HepG2 (cell line): ENCODE results near the gene PDIA6. TPM values are rescaled to one million over a fixed set of nuclear protein-coding genes. Genes with fewer than 3 reads are reported as not detected.

Experiments
- ATAC-seq: fragments of 200-7000 bp; cut with Tn5 transposase; 3 replicates; pipeline ENCODE4 v1.9.1; 2020; ENCODE audit warnings: mild to moderate bottlenecking, moderate library complexity
- BruUV-seq: library from RNA; stranded (reverse); fragments of 400-500 nt; replicated peaks from 2 replicates; lab custom pipeline; 2021; lab: Mats Ljungman, UMichigan
- CTCF ChIA-PET: fragments of 300-600 bp; formaldehyde crosslinking; extraction: SDS; loops from one replicate; lab custom pipeline; 2021; ENCODE audit warnings: low total read pairs, inconsistent platforms, low intra/inter-chr PET ratio; lab: Yijun Ruan, JAX
- POLR2A ChIA-PET: fragments of 350-600 bp; sonication (Branson Sonifier 250); formaldehyde crosslinking; loops from one replicate; lab custom pipeline; 2020; ENCODE audit warnings: antibody characterized with exemption, inconsistent platforms; lab: Yijun Ruan, JAX
- DNase-seq: peaks from one replicate; pipeline ENCODE4 v3.0.0-alpha.2; 2015; ENCODE audit warnings: low spot score
- FAIRE-seq: peaks from 3 replicates; lab custom pipeline; 2011; peaks lifted over from hg19 to GRCh38; lab: Jason Lieb, UNC
- H2AFZ ChIP-seq: one replicate; pipeline ENCODE4 v1.6.1; 2011; ENCODE audit warnings: low read length, inconsistent platforms
- H3K27ac ChIP-seq: fragments of 300-600 bp; 3 replicates; pipeline ENCODE4 v1.8.0; 2011; ENCODE audit warnings: mixed run types, mild to moderate bottlenecking, mixed read lengths, low read length, inconsistent platforms; ENCODE audit not compliant: insufficient read depth; ENCODE audit errors: extremely low read length
- H3K27me3 ChIP-seq, 2 experiments: fragments of 200-600 bp in 1 of 2; 2 replicates in 1 of 2; 3 replicates in 1 of 2; pipeline versions ENCODE4 v1.6.0 to v1.8.0; 2011; ENCODE audit warnings: low read length in 2 of 2, mild to moderate bottlenecking in 2 of 2, moderate library complexity in 2 of 2, inconsistent platforms in 1 of 2; ENCODE audit not compliant: insufficient read depth in 2 of 2, control insufficient read depth in 1 of 2
- H3K36me3 ChIP-seq, 2 experiments: fragments of 200-600 bp in 1 of 2; replicated peaks in 1 of 2; 2 replicates in 1 of 2; 3 replicates in 1 of 2; pipeline versions ENCODE4 v1.5.1 to v1.8.0; 2011; ENCODE audit warnings: low read length in 2 of 2, inconsistent platforms in 1 of 2; ENCODE audit not compliant: insufficient read depth in 2 of 2, control insufficient read depth in 1 of 2
- H3K4me1 ChIP-seq: 2 replicates; pipeline ENCODE4 v1.5.1; 2012; ENCODE audit warnings: low read length, inconsistent platforms; ENCODE audit not compliant: insufficient read depth
- H3K4me2 ChIP-seq: 2 replicates; pipeline ENCODE4 v1.6.0; 2011; ENCODE audit warnings: low read depth, low read length, inconsistent platforms
- H3K4me3 ChIP-seq, 3 experiments: fragments of 200-600 bp in 1 of 3; sonication (generic), shearing (Covaris generic) in 1 of 3; replicated peaks in 1 of 3; 2 replicates each; pipeline ENCODE4 v1.5.1; 2011 to 2016; ENCODE audit warnings: low read length in 3 of 3, inconsistent platforms in 2 of 3, low read depth in 2 of 3, mild to moderate bottlenecking in 2 of 3, control low read depth in 1 of 3, mixed read lengths in 1 of 3; ENCODE audit not compliant: insufficient read depth in 1 of 3
- H3K79me2 ChIP-seq: one replicate; pipeline ENCODE4 v1.6.1; 2011; ENCODE audit warnings: low read length, inconsistent platforms; ENCODE audit not compliant: insufficient read depth
- H3K9ac ChIP-seq: 2 replicates; pipeline ENCODE4 v1.6.0; 2011; ENCODE audit warnings: mild to moderate bottlenecking, low read depth, low read length, inconsistent platforms; ENCODE audit not compliant: insufficient read depth
- H3K9me3 ChIP-seq: 2 replicates; pipeline ENCODE4 v1.5.1; 2012; ENCODE audit warnings: mild to moderate bottlenecking, low read length
- H4K20me1 ChIP-seq: 2 replicates; pipeline ENCODE4 v1.6.0; 2011; ENCODE audit warnings: inconsistent platforms, mild to moderate bottlenecking, low read length, moderate library complexity; ENCODE audit not compliant: insufficient read depth
- ADNP ChIP-seq: sonication (generic); formaldehyde crosslinking; IDR thresholded peaks from 2 replicates; pipeline ENCODE4 v1.4.0; 2020; ENCODE audit warnings: missing genetic modification reagents
- CBFB ChIP-seq: sonication (generic); formaldehyde crosslinking; IDR thresholded peaks from 2 replicates; pipeline ENCODE4 v1.4.0; 2020; ENCODE audit warnings: missing genetic modification reagents
- DPF2 ChIP-seq: sonication (generic); formaldehyde crosslinking; IDR thresholded peaks from 2 replicates; pipeline ENCODE4 v1.4.0; 2020; ENCODE audit warnings: mild to moderate bottlenecking, low read depth, missing genetic modification reagents, borderline replicate concordance
- GABPA ChIP-seq, 2 experiments: IDR thresholded peaks; 2 replicates each; pipeline ENCODE4 v1.6.1; 2011 to 2016; ENCODE audit warnings: low read depth in 2 of 2, low read length in 1 of 2, missing biosample characterization in 1 of 2, missing genetic modification characterization in 1 of 2
- IKZF4 ChIP-seq: sonication (generic); formaldehyde crosslinking; IDR thresholded peaks from 2 replicates; pipeline ENCODE4 v1.5.1; 2020; ENCODE audit warnings: borderline replicate concordance, mild to moderate bottlenecking, low read depth, missing genetic modification reagents; ENCODE audit errors: not compliant biosample characterization
- MYC ChIP-seq: sonication (generic); formaldehyde crosslinking; IDR thresholded peaks from 2 replicates; pipeline ENCODE4 v1.9.0; 2021; ENCODE audit warnings: missing genetic modification reagents, borderline replicate concordance
- POLR2AphosphoS2 ChIP-seq: IDR thresholded peaks from 2 replicates; pipeline ENCODE4 v1.6.1; 2011; ENCODE audit warnings: low read depth, low read length, improper control_type of control experiment
- PTBP1 ChIP-seq: fragments of 200-400 bp; formaldehyde crosslinking; IDR thresholded peaks from 2 replicates; pipeline ENCODE4 v1.6.1; 2018; ENCODE audit warnings: low read length, low read depth; ENCODE audit not compliant: poor library complexity, severe bottlenecking
- SP1 ChIP-seq, 2 experiments: fragments of 450-650 bp in 1 of 2; sonication (generic) in 1 of 2; formaldehyde crosslinking in 1 of 2; IDR thresholded peaks; 2 replicates each; pipeline versions ENCODE4 v1.4.0 to v1.6.1; 2016 to 2020; ENCODE audit warnings: missing genetic modification reagents in 1 of 2
- SRF ChIP-seq: IDR thresholded peaks from 2 replicates; pipeline ENCODE4 v1.6.1; 2011; ENCODE audit warnings: mild to moderate bottlenecking, low read depth, low read length, moderate library complexity
- YY1 ChIP-seq: IDR thresholded peaks from 2 replicates; pipeline ENCODE4 v1.6.1; 2011; ENCODE audit warnings: low read length, low read depth, moderate library complexity, mild to moderate bottlenecking; ENCODE audit not compliant: insufficient read depth, insufficient replicate concordance
- ZBTB42 ChIP-seq: sonication (generic); formaldehyde crosslinking; IDR thresholded peaks from 2 replicates; pipeline ENCODE4 v1.5.0; 2020; ENCODE audit warnings: mild to moderate bottlenecking, missing genetic modification reagents
- ZNF850 ChIP-seq: sonication (generic); formaldehyde crosslinking; conservative IDR thresholded peaks from 2 replicates; pipeline ENCODE4 v1.9.0; 2021; ENCODE audit warnings: mild to moderate bottlenecking, missing genetic modification reagents
- WGBS: methylation state at CpG from one replicate; pipeline ENCODE4 v1.1.6; 2017; ENCODE audit warnings: low lambda C conversion rate; 5-methylcytosine and 5-hydroxymethylcytosine counted together
- in situ Hi-C: cut with HindIII; loops from 2 replicates; pipeline ENCODE4 v1.10.0; 2017; ENCODE audit warnings: low pct_unique_long_range_greater_than_20kb; ENCODE audit not compliant: extremely low pct_ligation_motif_present
- intact Hi-C: fragments of 100-400 bp; cut with micrococcal nuclease; formaldehyde crosslinking; loops from one replicate; pipeline ENCODE4 v1.10.0; 2022; ENCODE audit not compliant: unreplicated experiment
- polyA plus RNA-seq, 8 experiments: library from polyadenylated mRNA; depleted of rRNA in 3 of 8; stranded (reverse) in 7 of 8; unstranded in 1 of 8; fragments of >200 nt; fragmentation: Illumina TruSeq in 4 of 8; extraction: Trizol in 4 of 8; gene quantifications; 2 replicates each; pipeline versions ENCODE4 v1.2.1 to v1.2.3, GENCODE V29; 2011 to 2016; ENCODE audit warnings: low read depth in 4 of 8, missing spikeins in 1 of 8, mixed read lengths in 1 of 8; ENCODE audit not compliant: insufficient read depth in 1 of 8
- total RNA-seq, 5 experiments: library from RNA; depleted of rRNA; stranded (reverse); fragments of >200 nt; fragmentation: Illumina TruSeq; extraction: Trizol; gene quantifications; 2 replicates each; pipeline ENCODE4 v1.2.3, GENCODE V29; 2016; ENCODE audit warnings: low read depth in 1 of 5
- TF ChIP-seq, protein P1 (sequence below): sonication (generic); formaldehyde crosslinking; IDR thresholded peaks from 2 replicates; pipeline ENCODE4 v1.4.0; 2020; ENCODE audit warnings: missing genetic modification reagents, borderline replicate concordance
- TF ChIP-seq, protein P2 (sequence below): sonication (generic); formaldehyde crosslinking; IDR thresholded peaks from 2 replicates; pipeline ENCODE4 v1.4.0; 2020; ENCODE audit warnings: mild to moderate bottlenecking, missing genetic modification reagents
- TF ChIP-seq, protein P3 (sequence below): IDR thresholded peaks from 2 replicates; pipeline ENCODE4 v1.6.1; 2016; ENCODE audit warnings: low read depth
- TF ChIP-seq, protein P4 (sequence below): sonication (generic); formaldehyde crosslinking; conservative IDR thresholded peaks from 2 replicates; pipeline ENCODE4 v1.5.0; 2020; ENCODE audit warnings: missing genetic modification reagents

The PDIA6 gene
- total and polyA plus RNA-seq, 2 of the 13 experiments (the other 11 are each of a cell fraction or from before 2014, with no cell fraction given): 586 to 642 TPM

DNA sequence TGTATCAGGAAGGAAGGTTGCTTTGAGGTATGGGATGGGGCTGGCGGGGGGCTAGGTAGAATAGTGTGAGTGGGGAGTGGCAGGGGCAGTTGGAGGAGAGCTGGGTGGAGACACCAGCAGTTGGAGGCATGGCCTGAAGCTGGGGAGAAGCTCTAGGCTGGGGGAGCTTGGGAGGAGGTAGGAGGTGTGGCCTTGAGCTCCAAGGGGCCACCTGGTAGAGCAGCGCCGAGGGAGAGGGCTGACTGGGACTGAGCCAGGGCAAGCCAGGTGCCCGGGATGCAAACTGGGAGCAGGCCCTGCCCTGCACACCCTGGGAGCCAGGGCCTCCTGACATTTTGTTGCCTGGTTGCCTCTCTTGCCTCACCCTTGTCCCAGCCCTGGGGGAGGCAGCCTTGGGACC lies 33.1 kb upstream of the PDIA6 start:
- POLR2A ChIA-PET: no interaction called here
- H3K79me2 ChIP-seq: no peaks in the 10 kb centered on the region
- no peak overlapping the region for H3K9ac ChIP-seq
- peaks cover 0 to 7% of the 10 kb centered on the region in 2 experiments; a peak in 2 of 5 replicates for H3K27me3 ChIP-seq
- FAIRE-seq (no peak), ATAC-seq (peak; percentile 9; the same call in 2 of the 3 replicates), DNase-seq (no peak)
- no peak overlapping the region for H3K4me2 ChIP-seq
- no peak overlapping the region for H3K4me3 ChIP-seq
- 35% methylated on average over 4 of the region's 4 CpGs for WGBS
- CTCF ChIA-PET: no interaction called here
- H3K27ac ChIP-seq: no peak overlapping the region
- no peaks in the 10 kb centered on the region; the same call in 1 of the 2 replicates for H4K20me1 ChIP-seq
- no peak overlapping the region for H2AFZ ChIP-seq
- H3K36me3 ChIP-seq: no peaks in the 10 kb centered on the region
- H3K9me3 ChIP-seq: peaks cover 13% of the 10 kb centered on the region
- intact Hi-C loops (no loop called here), in situ Hi-C loops (no loop called here)
- BruUV-seq: no TSS peak
- peaks cover 26% of the 10 kb centered on the region for H3K4me1 ChIP-seq
- TF ChIP-seq POLR2AphosphoS2: no peak
- TF ChIP-seq IKZF4 (CRISPR knock-in tag): no peak
- TF ChIP-seq, protein P1, sequence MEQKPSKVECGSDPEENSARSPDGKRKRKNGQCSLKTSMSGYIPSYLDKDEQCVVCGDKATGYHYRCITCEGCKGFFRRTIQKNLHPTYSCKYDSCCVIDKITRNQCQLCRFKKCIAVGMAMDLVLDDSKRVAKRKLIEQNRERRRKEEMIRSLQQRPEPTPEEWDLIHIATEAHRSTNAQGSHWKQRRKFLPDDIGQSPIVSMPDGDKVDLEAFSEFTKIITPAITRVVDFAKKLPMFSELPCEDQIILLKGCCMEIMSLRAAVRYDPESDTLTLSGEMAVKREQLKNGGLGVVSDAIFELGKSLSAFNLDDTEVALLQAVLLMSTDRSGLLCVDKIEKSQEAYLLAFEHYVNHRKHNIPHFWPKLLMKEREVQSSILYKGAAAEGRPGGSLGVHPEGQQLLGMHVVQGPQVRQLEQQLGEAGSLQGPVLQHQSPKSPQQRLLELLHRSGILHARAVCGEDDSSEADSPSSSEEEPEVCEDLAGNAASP (CRISPR knock-in tag): no peak
- TF ChIP-seq GABPA (IDR thresholded peaks at IDR 0.05; ENCODE audit: low read depth, low read length): no peak
- TF ChIP-seq GABPA (CRISPR knock-in tag; IDR thresholded peaks at IDR 0.05; ENCODE audit: low read depth): no peak
- TF ChIP-seq PTBP1: no peak
- no peak for TF ChIP-seq SP1 (IDR thresholded peaks at IDR 0.05)
- no peak for TF ChIP-seq SP1 (CRISPR knock-in tag; IDR thresholded peaks at IDR 0.05)
- TF ChIP-seq DPF2 (CRISPR knock-in tag): no peak
- no peak for TF ChIP-seq SRF
- TF ChIP-seq, protein P2, sequence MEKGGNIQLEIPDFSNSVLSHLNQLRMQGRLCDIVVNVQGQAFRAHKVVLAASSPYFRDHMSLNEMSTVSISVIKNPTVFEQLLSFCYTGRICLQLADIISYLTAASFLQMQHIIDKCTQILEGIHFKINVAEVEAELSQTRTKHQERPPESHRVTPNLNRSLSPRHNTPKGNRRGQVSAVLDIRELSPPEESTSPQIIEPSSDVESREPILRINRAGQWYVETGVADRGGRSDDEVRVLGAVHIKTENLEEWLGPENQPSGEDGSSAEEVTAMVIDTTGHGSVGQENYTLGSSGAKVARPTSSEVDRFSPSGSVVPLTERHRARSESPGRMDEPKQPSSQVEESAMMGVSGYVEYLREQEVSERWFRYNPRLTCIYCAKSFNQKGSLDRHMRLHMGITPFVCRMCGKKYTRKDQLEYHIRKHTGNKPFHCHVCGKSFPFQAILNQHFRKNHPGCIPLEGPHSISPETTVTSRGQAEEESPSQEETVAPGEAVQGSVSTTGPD (CRISPR knock-in tag): no peak
- TF ChIP-seq, protein P3, sequence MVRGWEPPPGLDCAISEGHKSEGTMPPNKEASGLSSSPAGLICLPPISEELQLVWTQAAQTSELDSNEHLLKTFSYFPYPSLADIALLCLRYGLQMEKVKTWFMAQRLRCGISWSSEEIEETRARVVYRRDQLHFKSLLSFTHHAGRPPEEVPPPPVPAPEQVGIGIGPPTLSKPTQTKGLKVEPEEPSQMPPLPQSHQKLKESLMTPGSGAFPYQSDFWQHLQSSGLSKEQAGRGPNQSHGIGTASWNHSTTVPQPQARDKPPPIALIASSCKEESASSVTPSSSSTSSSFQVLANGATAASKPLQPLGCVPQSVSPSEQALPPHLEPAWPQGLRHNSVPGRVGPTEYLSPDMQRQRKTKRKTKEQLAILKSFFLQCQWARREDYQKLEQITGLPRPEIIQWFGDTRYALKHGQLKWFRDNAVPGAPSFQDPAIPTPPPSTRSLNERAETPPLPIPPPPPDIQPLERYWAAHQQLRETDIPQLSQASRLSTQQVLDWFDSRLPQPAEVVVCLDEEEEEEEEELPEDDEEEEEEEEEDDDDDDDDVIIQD: no peak
- no peak for TF ChIP-seq ZBTB42 (CRISPR knock-in tag)
- TF ChIP-seq MYC (CRISPR knock-in tag): no peak
- no peak for TF ChIP-seq ZNF850
- no peak for TF ChIP-seq YY1
- TF ChIP-seq, protein P4, sequence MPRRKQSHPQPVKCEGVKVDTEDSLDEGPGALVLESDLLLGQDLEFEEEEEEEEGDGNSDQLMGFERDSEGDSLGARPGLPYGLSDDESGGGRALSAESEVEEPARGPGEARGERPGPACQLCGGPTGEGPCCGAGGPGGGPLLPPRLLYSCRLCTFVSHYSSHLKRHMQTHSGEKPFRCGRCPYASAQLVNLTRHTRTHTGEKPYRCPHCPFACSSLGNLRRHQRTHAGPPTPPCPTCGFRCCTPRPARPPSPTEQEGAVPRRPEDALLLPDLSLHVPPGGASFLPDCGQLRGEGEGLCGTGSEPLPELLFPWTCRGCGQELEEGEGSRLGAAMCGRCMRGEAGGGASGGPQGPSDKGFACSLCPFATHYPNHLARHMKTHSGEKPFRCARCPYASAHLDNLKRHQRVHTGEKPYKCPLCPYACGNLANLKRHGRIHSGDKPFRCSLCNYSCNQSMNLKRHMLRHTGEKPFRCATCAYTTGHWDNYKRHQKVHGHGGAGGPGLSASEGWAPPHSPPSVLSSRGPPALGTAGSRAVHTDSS (CRISPR knock-in tag): no peak
- TF ChIP-seq CBFB: no peak
- TF ChIP-seq ADNP (CRISPR knock-in tag): no peak
